K562 (cell line): ENCODE measurements around the gene LDAF1. TPM values are rescaled to one million over a fixed set of nuclear protein-coding genes. Genes with fewer than 3 reads are reported as not detected.

Experiments
- ATAC-seq: fragments of 200-7000 bp; cut with Tn5 transposase; 3 replicates; pipeline ENCODE4 v1.9.1; 2020; ENCODE audit warnings: moderate library complexity
- BruUV-seq: library from RNA; stranded (reverse); fragments of 400-500 nt; replicated peaks from 2 replicates; lab custom pipeline; 2021; lab: Mats Ljungman, UMichigan
- CTCF ChIA-PET: fragments of 300-600 bp; formaldehyde crosslinking; extraction: SDS; loops from one replicate; lab custom pipeline; 2021; ENCODE audit warnings: low intra/inter-chr PET ratio; lab: Yijun Ruan, JAX
- POLR2A ChIA-PET: fragments of 300-600, 350-650 bp; sonication (Branson Sonifier 250); formaldehyde crosslinking; extraction: SDS; loops from one replicate; lab custom pipeline; 2021; ENCODE audit warnings: antibody characterized with exemption, inconsistent platforms; lab: Yijun Ruan, JAX
- DNase-seq, 4 experiments: peaks; one replicate each; pipeline versions ENCODE4 v3.0.0 to v3.0.0-alpha.2; 2011 to 2018; ENCODE audit warnings: low spot score in 3 of 4, mixed read lengths in 3 of 4; ENCODE audit errors: extremely low read depth in 1 of 4
- FAIRE-seq: peaks from 2 replicates; lab custom pipeline; 2011; peaks lifted over from hg19 to GRCh38; lab: Jason Lieb, UNC
- H2AFZ ChIP-seq: 2 replicates; pipeline ENCODE4 v1.6.0; 2011; ENCODE audit warnings: low read depth, low read length, control low read depth, inconsistent platforms
- H3K27ac ChIP-seq: fragments of 200-600 bp; 3 replicates; pipeline ENCODE4 v1.8.0; 2011; ENCODE audit warnings: low read depth, mild to moderate bottlenecking, control low read depth, inconsistent platforms, low read length, moderate library complexity, mixed read lengths; ENCODE audit errors: extremely low read depth
- H3K27me3 ChIP-seq, 2 experiments: fragments of 300-600 bp in 1 of 2; 2 replicates in 1 of 2; 3 replicates in 1 of 2; pipeline versions ENCODE4 v1.6.0 to v1.8.0; 2011; ENCODE audit warnings: inconsistent platforms in 2 of 2, low read length in 2 of 2, mild to moderate bottlenecking in 1 of 2, mixed read lengths in 1 of 2, moderate library complexity in 1 of 2; ENCODE audit not compliant: control insufficient read depth in 2 of 2, insufficient read depth in 2 of 2
- H3K36me3 ChIP-seq: fragments of 300-600 bp; 3 replicates; pipeline ENCODE4 v1.8.0; 2011; ENCODE audit warnings: mild to moderate bottlenecking, low read length, inconsistent platforms; ENCODE audit not compliant: control insufficient read depth, insufficient read depth
- H3K4me1 ChIP-seq, 2 experiments: fragments of 200-600 bp in 1 of 2; replicated peaks in 1 of 2; 2 replicates in 1 of 2; 3 replicates in 1 of 2; pipeline versions ENCODE4 v1.5.1 to v1.8.0; 2011; ENCODE audit warnings: inconsistent platforms in 2 of 2, low read length in 2 of 2, mild to moderate bottlenecking in 1 of 2, mixed read lengths in 1 of 2, moderate library complexity in 1 of 2; ENCODE audit not compliant: control insufficient read depth in 2 of 2, insufficient read depth in 2 of 2
- H3K4me2 ChIP-seq: 2 replicates; pipeline ENCODE4 v1.6.1; 2011; ENCODE audit warnings: low read length, control low read depth, inconsistent platforms, mixed read lengths; ENCODE audit not compliant: insufficient read depth
- H3K4me3 ChIP-seq: fragments of 200-600 bp; sonication (generic), shearing (Covaris generic); 2 replicates; pipeline ENCODE4 v1.5.1; 2016; ENCODE audit warnings: control low read depth, inconsistent platforms
- H3K79me2 ChIP-seq: fragments of 200-600 bp; 3 replicates; pipeline ENCODE4 v1.8.0; 2011; ENCODE audit warnings: low read length, inconsistent platforms; ENCODE audit not compliant: control insufficient read depth, insufficient read depth
- H3K9ac ChIP-seq, 2 experiments: 2 replicates each; pipeline versions ENCODE4 v1.6.0 to v1.6.1; 2011; ENCODE audit warnings: low read depth in 2 of 2, low read length in 2 of 2, control low read depth in 1 of 2, inconsistent platforms in 1 of 2, mild to moderate bottlenecking in 1 of 2, mixed read lengths in 1 of 2; ENCODE audit not compliant: insufficient read depth in 1 of 2
- H3K9me1 ChIP-seq: one replicate; pipeline ENCODE4 v1.6.0; 2011; ENCODE audit warnings: inconsistent platforms, mild to moderate bottlenecking, low read length, moderate library complexity; ENCODE audit not compliant: control insufficient read depth, insufficient read depth
- H3K9me3 ChIP-seq: replicated peaks from 2 replicates; pipeline ENCODE4 v1.5.1; 2011; ENCODE audit warnings: low read depth, low read length, inconsistent platforms; ENCODE audit not compliant: control insufficient read depth, insufficient read depth
- H4K20me1 ChIP-seq: replicated peaks from 2 replicates; pipeline ENCODE4 v1.6.1; 2011; ENCODE audit warnings: low read length, inconsistent platforms, mixed read lengths; ENCODE audit not compliant: control insufficient read depth, insufficient read depth
- ESRRB ChIP-seq: fragments of 250-450 bp; sonication (Bioruptor Pico); IDR thresholded peaks from 2 replicates; pipeline ENCODE4 v1.5.0; 2020; ENCODE audit warnings: mild to moderate bottlenecking, moderate library complexity, borderline replicate concordance
- MBD1 ChIP-seq: fragments of 250-450 bp; sonication (Bioruptor Pico); IDR thresholded peaks from 2 replicates; pipeline ENCODE4 v1.8.0; 2022; ENCODE audit warnings: inconsistent platforms
- RBM34 ChIP-seq: fragments of 200-400 bp; formaldehyde crosslinking; IDR thresholded peaks from 2 replicates; pipeline ENCODE4 v1.6.1; 2018; ENCODE audit warnings: low read length, borderline replicate concordance; ENCODE audit not compliant: insufficient read depth
- SNAPC5 ChIP-seq: fragments of 250-450 bp; sonication (Bioruptor Pico); IDR thresholded peaks from 2 replicates; pipeline ENCODE4 v1.8.0; 2021; ENCODE audit warnings: moderate library complexity, mild to moderate bottlenecking, inconsistent platforms
- TGIF2 ChIP-seq: sonication (generic); formaldehyde crosslinking; IDR thresholded peaks from 2 replicates; pipeline ENCODE4 v1.8.1; 2022; ENCODE audit warnings: mild to moderate bottlenecking, missing genetic modification reagents, moderate library complexity
- TRIM25 ChIP-seq: fragments of 450-650 bp; IDR thresholded peaks from 2 replicates; pipeline ENCODE4 v1.7.0; 2016; ENCODE audit warnings: borderline replicate concordance
- ZBTB43 ChIP-seq: sonication (generic); formaldehyde crosslinking; IDR thresholded peaks from 2 replicates; pipeline ENCODE4 v1.8.0; 2023; ENCODE audit warnings: mild to moderate bottlenecking, missing genetic modification reagents
- ZNF511 ChIP-seq: sonication (generic); formaldehyde crosslinking; IDR thresholded peaks from 2 replicates; pipeline ENCODE4 v1.8.0; 2022; ENCODE audit warnings: mild to moderate bottlenecking, missing genetic modification reagents
- ZNF561 ChIP-seq: fragments of 450-650 bp; formaldehyde crosslinking; conservative IDR thresholded peaks from 2 replicates; pipeline ENCODE4 v1.4.0; 2020; ENCODE audit warnings: mild to moderate bottlenecking, moderate library complexity
- ZNF655 ChIP-seq: fragments of 250-450 bp; sonication (Bioruptor Pico); IDR thresholded peaks from 2 replicates; pipeline ENCODE4 v1.5.0; 2021
- ZNF696 ChIP-seq: fragments of 250-450 bp; sonication (Bioruptor Pico); conservative IDR thresholded peaks from 2 replicates; pipeline ENCODE4 v1.4.0; 2020; ENCODE audit warnings: mild to moderate bottlenecking, moderate library complexity
- WGBS: fragments of 100-300 bp; shearing (Covaris generic); methylation state at CpG from one replicate; pipeline ENCODE4 v1.1.6; 2016; ENCODE audit warnings: low coverage, mixed read lengths; ENCODE audit not compliant: insufficient coverage; ENCODE audit errors: missing lambda C conversion rate; 5-methylcytosine and 5-hydroxymethylcytosine counted together
- in situ Hi-C: fragments of 300-500 bp; cut with MboI; formaldehyde crosslinking; loops from 4 replicates; pipeline ENCODE4 v1.15.0; 2018; ENCODE audit warnings: inconsistent platforms, mixed read lengths
- intact Hi-C: fragments of 100-400 bp; cut with micrococcal nuclease; formaldehyde crosslinking; loops from 2 replicates; pipeline ENCODE4 v1.14.2; 2022
- polyA plus RNA-seq, 8 experiments: library from polyadenylated mRNA; depleted of rRNA in 4 of 8; stranded (reverse) in 5 of 8; unstranded in 3 of 8; fragments of >200 nt; fragmentation: Nextera tagmentation in 2 of 8; fragmentation: Illumina TruSeq in 1 of 8; extraction: Ambion mirVana in 2 of 8; extraction: Trizol in 1 of 8; gene quantifications; 2 replicates each; pipeline versions ENCODE4 v1.2.1 to v1.2.3, GENCODE V29; 2011 to 2014; ENCODE audit warnings: inconsistent platforms in 1 of 8, missing spikeins in 1 of 8
- total RNA-seq, 7 experiments: library from RNA; depleted of rRNA in 6 of 7; stranded (reverse); fragments of >200 nt in 6 of 7; fragmentation: Illumina TruSeq in 2 of 7; extraction: Trizol in 2 of 7; gene quantifications; 2 replicates each; pipeline versions ENCODE4 v1.2.1 to v1.2.3, GENCODE V29; 2011 to 2021; ENCODE audit warnings: low replicate concordance in 1 of 7

LDAF1 gene
- total and polyA plus RNA-seq, 9 of the 15 experiments (the other 6 are each of a cell fraction or from before 2014, with no cell fraction given), result 7.0 to 20.1 (median 12.5) TPM

GRCh38 chr16:21197621-21198020, 39.1 kb downstream of the LDAF1 start:
- intact Hi-C loops (no loop called here), in situ Hi-C loops (loop anchor here (5.0 kb wide), 1 partner anchor 80 kb away; the partner anchor contains the start of gene CRYM)
- TF ChIP-seq SNAPC5 (CRISPR knock-in tag) (no peak), ZNF561 (CRISPR knock-in tag) (no peak), ZNF511 (no peak), RBM34 (no peak), ESRRB (CRISPR knock-in tag) (no peak), TGIF2 (CRISPR knock-in tag) (no peak), ZNF655 (CRISPR knock-in tag) (no peak), MBD1 (no peak), TRIM25 (no peak), ZBTB43 (CRISPR knock-in tag) (no peak), ZNF696 (no peak)
- CTCF ChIA-PET, result no interaction called here
- DNase-seq, result no peak
- 0% methylated on average over 3 of the region's 3 CpGs for WGBS
- Histone ChIP-seq H4K20me1 (no peaks in the 10 kb centered on the region), H3K36me3 (no peaks in the 10 kb centered on the region), H3K4me3 (no peak overlapping the region), H3K27me3 (peaks cover 20 to 40% of the 10 kb centered on the region in 2 experiments; a peak in 4 of 5 replicates), H3K4me1 (no peaks in the 10 kb centered on the region; a peak in 1 of 5 replicates), H2AFZ (no peak overlapping the region), H3K9me1 (no peaks in the 10 kb centered on the region), H3K4me2 (no peak overlapping the region), H3K9me3 (no peaks in the 10 kb centered on the region), H3K27ac (no peak overlapping the region), H3K79me2 (no peaks in the 10 kb centered on the region), H3K9ac (no peak overlapping the region)
- POLR2A ChIA-PET, result interaction anchor here (0.6 kb wide), 1 partner anchor 11 kb away, joined by 3 read pairs; no protein-coding TSS in a partner anchor
- no peak for FAIRE-seq
- BruUV-seq, result no TSS peak
- ATAC-seq, result no peak
